Karpas-422 (cell line): ENCODE measurements around the gene SMCO2. TPM values are rescaled to one million over a fixed set of nuclear protein-coding genes. Genes with fewer than 3 reads are reported as not detected.
A peak's percentile ranks its signal among the peaks of the same experiment; 100 is the strongest.

Experiments
- DNase-seq: peaks from one replicate; pipeline ENCODE4 v3.0.0-alpha.2; 2015
- H2AFZ ChIP-seq: fragments of 200-600 bp; sonication (generic); 2 replicates; pipeline ENCODE4 v1.6.1; 2014; ENCODE audit warnings: antibody characterized with exemption, low read length, mixed read lengths
- H3K27ac ChIP-seq: fragments of 200-600 bp; sonication (generic); 2 replicates; pipeline ENCODE4 v1.5.1; 2014; ENCODE audit warnings: mild to moderate bottlenecking, low read length, moderate library complexity
- H3K27me3 ChIP-seq: fragments of 200-600 bp; sonication (generic); 2 replicates; pipeline ENCODE4 v1.6.1; 2014; ENCODE audit warnings: low read length, mixed read lengths
- H3K36me3 ChIP-seq: fragments of 200-600 bp; sonication (generic); 2 replicates; pipeline ENCODE4 v1.6.1; 2014; ENCODE audit warnings: low read length, mixed read lengths; ENCODE audit not compliant: insufficient read depth
- H3K4me1 ChIP-seq: fragments of 200-600 bp; sonication (generic); 2 replicates; pipeline ENCODE4 v1.6.1; 2014; ENCODE audit warnings: mild to moderate bottlenecking, low read length, mixed read lengths
- H3K4me2 ChIP-seq: fragments of 200-600 bp; sonication (generic); 2 replicates; pipeline ENCODE4 v1.6.1; 2014; ENCODE audit warnings: low read length, low read depth, mild to moderate bottlenecking; ENCODE audit not compliant: poor library complexity, severe bottlenecking
- H3K4me3 ChIP-seq: fragments of 200-600 bp; sonication (generic); 2 replicates; pipeline ENCODE4 v1.5.1; 2014; ENCODE audit warnings: mild to moderate bottlenecking, antibody characterized with exemption, low read length, mixed read lengths
- H3K79me2 ChIP-seq: fragments of 200-600 bp; sonication (generic); 2 replicates; pipeline ENCODE4 v1.6.1; 2014; ENCODE audit warnings: mild to moderate bottlenecking, low read length, mixed read lengths
- H3K9ac ChIP-seq: fragments of 200-600 bp; sonication (generic); 2 replicates; pipeline ENCODE4 v1.6.0; 2014; ENCODE audit warnings: low read length
- H3K9me2 ChIP-seq: fragments of 200-600 bp; sonication (generic), shearing (Covaris generic); replicated peaks from 2 replicates; pipeline ENCODE4 v1.6.0; 2014; ENCODE audit warnings: mild to moderate bottlenecking, low read length, moderate library complexity; ENCODE audit not compliant: insufficient read depth
- H3K9me3 ChIP-seq: fragments of 300-700, 200-600 bp; sonication (generic); 2 replicates; pipeline ENCODE4 v1.6.1; 2014; ENCODE audit warnings: low read length, mixed read lengths
- H4K20me1 ChIP-seq: fragments of 200-600 bp; sonication (generic); 2 replicates; pipeline ENCODE4 v1.6.1; 2014; ENCODE audit warnings: mild to moderate bottlenecking, antibody characterized with exemption, low read length, low read depth; ENCODE audit not compliant: insufficient read depth
- total RNA-seq: library from RNA; depleted of rRNA; stranded (reverse); fragments of >200 nt; shearing (Covaris generic); gene quantifications from 2 replicates; pipeline ENCODE4 v1.2.3, GENCODE V29; 2014; ENCODE audit warnings: low replicate concordance

SMCO2 gene
- total RNA-seq, 1 experiment from 2014 or later: not detected

- Histone ChIP-seq H3K27ac (no peak overlapping the region), H3K27me3 (no peaks in the 10 kb centered on the region), H2AFZ (no peak overlapping the region), H3K4me2 (no peak overlapping the region), H3K9me2 (no peaks in the 10 kb centered on the region), H3K79me2 (no peaks in the 10 kb centered on the region), H3K4me1 (no peaks in the 10 kb centered on the region), H3K4me3 (no peak overlapping the region), H4K20me1 (no peaks in the 10 kb centered on the region), H3K9me3 (peaks cover 8% of the 10 kb centered on the region; the same call in 1 of the 2 replicates), H3K9ac (no peak overlapping the region), H3K36me3 (no peaks in the 10 kb centered on the region)
- peak; percentile 31 for DNase-seq
Observed at GRCh38 chr12:27472604-27473003, 26.1 kb downstream of the SMCO2 start.

- Histone ChIP-seq H3K4me2 (no peak overlapping the region), H3K4me1 (no peaks in the 10 kb centered on the region), H3K27me3 (no peaks in the 10 kb centered on the region), H3K79me2 (no peaks in the 10 kb centered on the region), H3K36me3 (no peaks in the 10 kb centered on the region), H3K4me3 (no peak overlapping the region), H2AFZ (no peak overlapping the region), H4K20me1 (no peaks in the 10 kb centered on the region), H3K9me3 (peaks cover 12% of the 10 kb centered on the region; the same call in 1 of the 2 replicates), H3K27ac (no peak overlapping the region), H3K9me2 (no peaks in the 10 kb centered on the region), H3K9ac (no peak overlapping the region)
- peak; percentile 19 for DNase-seq
Observed at GRCh38 chr12:27474344-27474743, 27.8 kb downstream of the SMCO2 start.

- DNase-seq: no peak
- Histone ChIP-seq H4K20me1 (no peaks in the 10 kb centered on the region), H3K79me2 (no peaks in the 10 kb centered on the region), H3K4me1 (no peaks in the 10 kb centered on the region), H2AFZ (no peak overlapping the region), H3K9me2 (no peaks in the 10 kb centered on the region), H3K9me3 (peaks cover 12% of the 10 kb centered on the region; the same call in 1 of the 2 replicates), H3K9ac (no peak overlapping the region), H3K4me2 (no peak overlapping the region), H3K36me3 (no peaks in the 10 kb centered on the region), H3K27me3 (no peaks in the 10 kb centered on the region), H3K4me3 (no peak overlapping the region), H3K27ac (no peak overlapping the region)
Observed at GRCh38 chr12:27477049-27477448, 30.5 kb downstream of the SMCO2 start.

- H3K27ac ChIP-seq: no peak overlapping the region
- H3K4me2 ChIP-seq: no peak overlapping the region
Observed at GRCh38 chr12:27478949-27479348, 32.4 kb downstream of the SMCO2 start.

GRCh38 chr12:27480016-27480415 is 33.5 kb downstream of the SMCO2 start:
- no peaks in the 10 kb centered on the region for H3K9me2 ChIP-seq
- H3K9ac ChIP-seq: no peak overlapping the region
- DNase-seq: no peak

More at GRCh38 chr12:27478949-27479348, 32.4 kb downstream of the SMCO2 start:
- no peak for DNase-seq
- Histone ChIP-seq H2AFZ (no peak overlapping the region), H3K9me3 (peaks cover 12% of the 10 kb centered on the region; the same call in 1 of the 2 replicates), H3K9me2 (no peaks in the 10 kb centered on the region), H3K4me3 (no peak overlapping the region), H3K79me2 (no peaks in the 10 kb centered on the region), H3K27me3 (no peaks in the 10 kb centered on the region), H3K36me3 (no peaks in the 10 kb centered on the region), H3K9ac (no peak overlapping the region), H3K4me1 (no peaks in the 10 kb centered on the region), H4K20me1 (no peaks in the 10 kb centered on the region)

GRCh38 chr12:27486961-27487360 is 40.4 kb downstream of the SMCO2 start:
- no peaks in the 10 kb centered on the region for H3K79me2 ChIP-seq
- H3K27ac ChIP-seq: no peak overlapping the region
- no peak overlapping the region for H2AFZ ChIP-seq
- no peaks in the 10 kb centered on the region for H3K4me1 ChIP-seq
- H3K9ac ChIP-seq: no peak overlapping the region
- no peaks in the 10 kb centered on the region for H3K9me2 ChIP-seq
- H3K36me3 ChIP-seq: no peaks in the 10 kb centered on the region
- no peaks in the 10 kb centered on the region for H4K20me1 ChIP-seq
- no peak for DNase-seq
- 0 out of 2 replicates have a peak, but pooled peaks cover 4% of the 10 kb centered on the region for H3K27me3 ChIP-seq
- H3K4me2 ChIP-seq: no peak overlapping the region
- no peaks in the 10 kb centered on the region for H3K9me3 ChIP-seq
- H3K4me3 ChIP-seq: no peak overlapping the region

More at GRCh38 chr12:27480016-27480415, 33.5 kb downstream of the SMCO2 start:
- H3K4me2 ChIP-seq: no peak overlapping the region
- no peaks in the 10 kb centered on the region for H3K79me2 ChIP-seq
- no peak overlapping the region for H2AFZ ChIP-seq
- no peaks in the 10 kb centered on the region for H3K27me3 ChIP-seq
- H3K9me3 ChIP-seq: peaks cover 12% of the 10 kb centered on the region; the same call in 1 of the 2 replicates
- H3K36me3 ChIP-seq: no peaks in the 10 kb centered on the region
- H3K27ac ChIP-seq: no peak overlapping the region
- no peaks in the 10 kb centered on the region for H3K4me1 ChIP-seq
- H3K4me3 ChIP-seq: no peak overlapping the region
- no peaks in the 10 kb centered on the region for H4K20me1 ChIP-seq

GRCh38 chr12:27488479-27488878 is 41.9 kb downstream of the SMCO2 start:
- H3K9me2 ChIP-seq: no peaks in the 10 kb centered on the region
- no peaks in the 10 kb centered on the region for H3K79me2 ChIP-seq
- H3K4me2 ChIP-seq: no peak overlapping the region
- no peaks in the 10 kb centered on the region for H3K36me3 ChIP-seq
- no peak overlapping the region for H3K9ac ChIP-seq
- DNase-seq: no peak
- no peak overlapping the region for H3K27ac ChIP-seq
- no peaks in the 10 kb centered on the region for H4K20me1 ChIP-seq
- H3K27me3 ChIP-seq: 0 out of 2 replicates have a peak, but pooled peaks cover 4% of the 10 kb centered on the region
- H2AFZ ChIP-seq: no peak overlapping the region
- no peaks in the 10 kb centered on the region for H3K4me1 ChIP-seq
- H3K4me3 ChIP-seq: no peak overlapping the region
- no peaks in the 10 kb centered on the region for H3K9me3 ChIP-seq

- no peaks in the 10 kb centered on the region for H4K20me1 ChIP-seq
- no peaks in the 10 kb centered on the region for H3K4me1 ChIP-seq
- H2AFZ ChIP-seq: no peak overlapping the region
- no peaks in the 10 kb centered on the region for H3K36me3 ChIP-seq
- no peak overlapping the region for H3K4me3 ChIP-seq
- H3K9me3 ChIP-seq: no peaks in the 10 kb centered on the region
- no peak overlapping the region for H3K27ac ChIP-seq
- DNase-seq: no peak
- H3K79me2 ChIP-seq: no peaks in the 10 kb centered on the region
- H3K27me3 ChIP-seq: 0 out of 2 replicates have a peak, but pooled peaks cover 4% of the 10 kb centered on the region
- no peak overlapping the region for H3K9ac ChIP-seq
- no peaks in the 10 kb centered on the region for H3K9me2 ChIP-seq
- no peak overlapping the region for H3K4me2 ChIP-seq
Observed at GRCh38 chr12:27491226-27491625, 44.7 kb downstream of the SMCO2 start.
